ENCODE measurements around the gene ZNF296. TPM values are rescaled to one million over a fixed set of nuclear protein-coding genes. Genes with fewer than 3 reads are reported as not detected.

The ZNF296 gene
- total and polyA plus RNA-seq, 11 donors: 0.16 to 1.2 (median 0.36) TPM; not detected in 2

- Histone ChIP-seq H3K27ac (peak overlapping the region in 10 of 12 donors; percentile 20 to 74 (median 52)), H3K4me1 (peaks cover 3 to 67% (median 49%) of the 10 kb centered on the region in 12 donors), H3K27me3 (no peaks in the 10 kb centered on the region), H3K4me3 (peak overlapping the region in 6 of 12 donors; percentile 9 to 46 (median 32)), H3K9me3 (no peaks in the 10 kb centered on the region), H3K36me3 (no peaks in the 10 kb centered on the region)
- DNase-seq: peak in 2 of 5 donors; percentile 25 to 45
- TF ChIP-seq POLR2A (IDR thresholded peaks at IDR 0.05) (no peak), CTCF (IDR thresholded peaks at IDR 0.05) (no peak)
- intact Hi-C loops (cut with DNase I): loop anchor here in 1 of 10 donors (10.0 kb wide), 1 partner anchor 142 kb away; the partner anchor contains the start of gene EXOC3L2
- 13 to 35% (median 27%) methylated on average over 6 to 15 of the region's 15 CpGs for WGBS, 4 donors
- peak in 2 of 4 donors; percentile 17 to 65 for ATAC-seq
These were observed 26.9 kb upstream of the ZNF296 start for GRCh38 chr19:45103156-45103507.

GRCh38 chr19:45102481-45102880 lies 26.2 kb upstream of the ZNF296 start:
- Histone ChIP-seq H3K27me3 (no peaks in the 10 kb centered on the region), H3K4me3 (peak overlapping the region in 1 of 12 donors; percentile 46), H3K27ac (peak overlapping the region in 3 of 12 donors; percentile 51 to 56 (median 52)), H3K36me3 (no peaks in the 10 kb centered on the region), H3K9me3 (no peaks in the 10 kb centered on the region), H3K4me1 (peaks cover 3 to 74% (median 55%) of the 10 kb centered on the region in 12 donors)
- TF ChIP-seq POLR2A (IDR thresholded peaks at IDR 0.05) (no peak), CTCF (IDR thresholded peaks at IDR 0.05) (no peak)
- ATAC-seq (no peak), DNase-seq (no peak)
- intact Hi-C loops (cut with DNase I): loop anchor here in 1 of 10 donors (10.0 kb wide), 1 partner anchor 142 kb away; the partner anchor contains the start of gene EXOC3L2
- WGBS, 4 donors: 92 to 96% (median 96%) methylated on average over 5 to 7 of the region's 7 CpGs

GRCh38 chr19:45101806-45102205 lies 25.5 kb upstream of the ZNF296 start:
- Histone ChIP-seq H3K27me3 (no peaks in the 10 kb centered on the region), H3K36me3 (no peaks in the 10 kb centered on the region), H3K27ac (no peak overlapping the region), H3K4me3 (no peak overlapping the region), H3K4me1 (peaks cover 3 to 80% (median 60%) of the 10 kb centered on the region in 12 donors), H3K9me3 (no peaks in the 10 kb centered on the region)
- DNase-seq: no peak
- no peak for TF ChIP-seq POLR2A (IDR thresholded peaks at IDR 0.05)
- no peak for TF ChIP-seq CTCF (IDR thresholded peaks at IDR 0.05)
- WGBS, 4 donors: 81 to 88% (median 85%) methylated on average over 8 of the region's 8 CpGs
- ATAC-seq: no peak
- intact Hi-C loops (cut with DNase I): loop anchor here in 1 of 10 donors (10.0 kb wide), 1 partner anchor 143 kb away; the partner anchor contains the start of gene EXOC3L2

- H3K27ac ChIP-seq: no peak overlapping the region
These were observed 24.6 kb upstream of the ZNF296 start for GRCh38 chr19:45100846-45101252.

More at GRCh38 chr19:45100846-45101252, 24.6 kb upstream of the ZNF296 start:
- TF ChIP-seq CTCF (IDR thresholded peaks at IDR 0.05) (no peak), POLR2A (IDR thresholded peaks at IDR 0.05) (no peak)
- no peaks in the 10 kb centered on the region for H3K36me3 ChIP-seq
- no peaks in the 10 kb centered on the region for H3K27me3 ChIP-seq
- 77 to 90% (median 85%) methylated on average over 8 of the region's 8 CpGs for WGBS, 4 donors
- no peaks in the 10 kb centered on the region for H3K9me3 ChIP-seq
- intact Hi-C loops (cut with DNase I): loop anchor here in 1 of 10 donors (10.0 kb wide), 1 partner anchor 144 kb away; the partner anchor contains the start of gene EXOC3L2
- ATAC-seq (no peak), DNase-seq (no peak)
- no peak overlapping the region for H3K4me3 ChIP-seq
- peaks cover 3 to 90% (median 67%) of the 10 kb centered on the region in 12 donors for H3K4me1 ChIP-seq
